Testis (tissue), 2 donors: ENCODE measurements around the gene RGS21.

Experiments
- CTCF ChIP-seq, 3 experiments: fragments of 450-650 bp in 2 of 3; fragments of 200-600 bp in 1 of 3; sonication (generic) in 1 of 3; IDR thresholded peaks; one replicate each; pipeline ENCODE4 v1.5.1; 2016 to 2019; ENCODE audit warnings: antibody characterized with exemption in 3 of 3, mild to moderate bottlenecking in 2 of 3, moderate library complexity in 1 of 3
- POLR2A ChIP-seq: fragments of 450-650 bp; IDR thresholded peaks from one replicate; pipeline ENCODE4 v1.6.1; 2017; ENCODE audit warnings: antibody characterized with exemption, mild to moderate bottlenecking, moderate library complexity

- TF ChIP-seq CTCF (IDR thresholded peaks at IDR 0.05) (no peak), POLR2A (no peak)
Observed at GRCh38 chr1:192357924-192358323, 41.1 kb downstream of the RGS21 start.
